ENCODE measurements around the gene ZNF750. TPM values are rescaled to one million over a fixed set of nuclear protein-coding genes. Genes with fewer than 3 reads are reported as not detected.
A peak's percentile ranks its signal among the peaks of the same experiment; 100 is the strongest.

Gene ZNF750
- polyA plus RNA-seq, 3 donors, result not detected

GRCh38 chr17:82858376-82859126, 18.7 kb upstream of the ZNF750 start:
- peaks cover 30 to 37% of the 10 kb centered on the region in 2 donors for H3K36me3 Mint-ChIP-seq
- H3K9me3 Mint-ChIP-seq, result no peaks in the 10 kb centered on the region
- no peaks in the 10 kb centered on the region for H3K9me3 ChIP-seq (replicated peaks in 1 of 2; ENCODE audit: control insufficient read depth in 1 of 2, insufficient read depth in 1 of 2, low read length in 2 of 2)
- H3K4me2 ChIP-seq (replicated peaks; ENCODE audit: extremely low read depth, low read length, poor library complexity, severe bottlenecking), result no peak overlapping the region
- intact Hi-C loops (cut with micrococcal nuclease), result no loop called here
- no peaks in the 10 kb centered on the region for H3K36me3 ChIP-seq (replicated peaks in 1 of 2; ENCODE audit: control insufficient read depth in 1 of 2, insufficient read depth in 2 of 2, low read length in 2 of 2)
- TF ChIP-seq CTCF (IDR thresholded peaks at IDR 0.05), result no peak
- no peaks in the 10 kb centered on the region for H3K27me3 Mint-ChIP-seq (ENCODE audit: low read depth in 3 of 3)
- H3K27ac Mint-ChIP-seq, result peak overlapping the region; percentile 95 to 99 (median 97)
- H3K27me3 ChIP-seq (ENCODE audit: control insufficient read depth in 2 of 2, insufficient read depth in 2 of 2, low read length in 2 of 2), result no peaks in the 10 kb centered on the region
- no peak overlapping the region for H3K4me3 ChIP-seq (replicated peaks in 1 of 3; ENCODE audit: low read depth in 2 of 3, low read length in 3 of 3)
- peaks cover 30% of the 10 kb centered on the region for H3K4me1 Mint-ChIP-seq
- peak overlapping the region; percentile 77 for H2AFZ ChIP-seq (ENCODE audit: insufficient read depth, low read depth, low read length, poor library complexity, severe bottlenecking)
- no peak for DNase-seq
- H3K79me2 ChIP-seq (ENCODE audit: insufficient read depth, low read length), result peaks cover 18% of the 10 kb centered on the region
- H3K4me1 ChIP-seq (ENCODE audit: control insufficient read depth in 1 of 2, insufficient read depth in 2 of 2, low read length in 2 of 2), result peaks cover 29 to 32% of the 10 kb centered on the region in 2 donors
- WGBS (ENCODE audit: insufficient coverage), result 91% methylated on average over 21 of the region's 28 CpGs
- peak overlapping the region; percentile 58 for H3K9ac ChIP-seq (ENCODE audit: insufficient read depth, low read length, poor library complexity, severe bottlenecking)
- peak overlapping the region; percentile 87 to 94 for H3K27ac ChIP-seq (ENCODE audit: low read depth in 1 of 2, low read length in 2 of 2)
- no peak overlapping the region for H3K4me3 Mint-ChIP-seq
- no peaks in the 10 kb centered on the region for H4K20me1 ChIP-seq (ENCODE audit: insufficient read depth, low read length)

GRCh38 chr17:82856361-82856760, 16.5 kb upstream of the ZNF750 start:
- H3K4me2 ChIP-seq (replicated peaks; ENCODE audit: extremely low read depth, low read length, poor library complexity, severe bottlenecking), result no peak overlapping the region
- 83% methylated on average over 7 of the region's 15 CpGs for WGBS (ENCODE audit: insufficient coverage)
- no peaks in the 10 kb centered on the region for H3K36me3 ChIP-seq (replicated peaks in 1 of 2; ENCODE audit: control insufficient read depth in 1 of 2, insufficient read depth in 2 of 2, low read length in 2 of 2)
- Mint-ChIP-seq H3K4me3 (no peak overlapping the region), H3K36me3 (peaks cover 18 to 24% of the 10 kb centered on the region in 2 donors), H3K27me3 (ENCODE audit: low read depth in 3 of 3) (no peaks in the 10 kb centered on the region), H3K9me3 (no peaks in the 10 kb centered on the region), H3K4me1 (peaks cover 26% of the 10 kb centered on the region), H3K27ac (no peak overlapping the region)
- peaks cover 5% of the 10 kb centered on the region for H3K79me2 ChIP-seq (ENCODE audit: insufficient read depth, low read length)
- no peaks in the 10 kb centered on the region for H3K27me3 ChIP-seq (ENCODE audit: control insufficient read depth in 2 of 2, insufficient read depth in 2 of 2, low read length in 2 of 2)
- intact Hi-C loops (cut with micrococcal nuclease), result no loop called here
- peaks cover 28% of the 10 kb centered on the region in 2 donors for H3K4me1 ChIP-seq (ENCODE audit: control insufficient read depth in 1 of 2, insufficient read depth in 2 of 2, low read length in 2 of 2)
- TF ChIP-seq CTCF (IDR thresholded peaks at IDR 0.05), result no peak
- H3K27ac ChIP-seq (ENCODE audit: low read depth in 1 of 2, low read length in 2 of 2), result no peak overlapping the region
- H3K9ac ChIP-seq (ENCODE audit: insufficient read depth, low read length, poor library complexity, severe bottlenecking), result no peak overlapping the region
- H4K20me1 ChIP-seq (ENCODE audit: insufficient read depth, low read length), result no peaks in the 10 kb centered on the region
- no peak overlapping the region for H2AFZ ChIP-seq (ENCODE audit: insufficient read depth, low read depth, low read length, poor library complexity, severe bottlenecking)
- H3K4me3 ChIP-seq (replicated peaks in 1 of 3; ENCODE audit: low read depth in 2 of 3, low read length in 3 of 3), result no peak overlapping the region
- no peaks in the 10 kb centered on the region for H3K9me3 ChIP-seq (replicated peaks in 1 of 2; ENCODE audit: control insufficient read depth in 1 of 2, insufficient read depth in 1 of 2, low read length in 2 of 2)
- DNase-seq, result no peak
